Activated CD8-positive, alpha-beta memory T cell treated with anti-CD3 and anti-CD28 coated beads, Interleukin-2, amount 50 U/mL, for 4 hours (primary cell): ENCODE data around the gene MSRB1.
"Not testable (repeated sequence)": the region's sequence is repeated elsewhere in the genome, so short reads cannot be mapped to it uniquely, and the experiment has no call there.

Experiments used
- DNase-seq: peaks from one replicate; pipeline ENCODE4 v3.0.0-alpha.2; 2020

Gene MSRB1

DNA sequence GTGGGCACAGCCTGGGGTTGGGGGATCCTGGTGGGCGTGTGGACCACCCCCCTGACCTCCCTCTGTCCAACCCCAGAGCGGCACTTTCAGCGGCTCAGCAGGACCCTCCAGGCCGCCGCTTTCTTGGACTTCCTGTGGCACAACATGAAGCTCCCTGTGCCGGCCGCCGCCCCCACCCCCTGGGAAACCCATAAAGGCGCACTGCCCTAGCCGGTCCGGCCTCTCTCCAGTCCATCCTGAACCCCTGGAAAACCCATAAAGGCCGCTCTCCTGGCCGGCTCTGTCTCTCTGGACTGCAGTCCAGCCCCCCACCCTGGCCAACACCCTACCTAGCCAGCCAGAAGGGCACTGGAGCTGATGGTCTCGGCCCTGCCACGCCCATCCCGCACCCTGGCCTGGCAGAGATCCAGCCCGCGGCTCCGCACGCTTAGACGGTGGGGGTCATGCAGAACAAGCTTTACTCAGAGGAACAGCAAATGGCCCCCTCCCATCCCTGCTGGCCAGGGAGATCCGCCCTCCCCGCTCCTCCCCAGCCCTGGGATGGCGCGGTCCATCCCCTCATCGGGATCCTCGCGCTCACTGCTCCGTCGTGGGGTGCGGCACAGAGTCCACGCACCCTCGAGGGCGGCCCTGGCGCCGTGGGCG lies 35.6 kb upstream of the MSRB1 start:
- DNase-seq = no peak

DNA sequence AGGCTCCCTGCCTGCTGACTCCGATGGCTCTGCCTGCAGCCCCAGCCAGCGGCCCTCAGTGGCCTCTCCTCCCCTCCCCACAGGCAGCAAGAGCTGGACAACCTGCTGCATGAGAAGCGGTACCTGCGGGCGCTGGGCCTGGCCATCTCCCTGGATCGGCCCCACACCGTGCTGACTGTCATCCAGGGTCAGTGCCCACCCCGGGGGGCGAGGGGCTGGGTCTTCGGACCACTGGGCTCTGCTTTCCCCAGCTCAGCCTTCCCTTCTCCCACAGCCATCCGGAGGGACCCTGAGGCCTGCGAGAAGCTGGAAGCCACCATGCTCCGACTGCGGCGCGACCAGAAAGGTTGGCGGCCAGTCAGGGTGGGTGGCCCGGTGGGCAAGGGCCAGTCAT lies 34.9 kb upstream of the MSRB1 start:
- no peak for DNase-seq

DNA sequence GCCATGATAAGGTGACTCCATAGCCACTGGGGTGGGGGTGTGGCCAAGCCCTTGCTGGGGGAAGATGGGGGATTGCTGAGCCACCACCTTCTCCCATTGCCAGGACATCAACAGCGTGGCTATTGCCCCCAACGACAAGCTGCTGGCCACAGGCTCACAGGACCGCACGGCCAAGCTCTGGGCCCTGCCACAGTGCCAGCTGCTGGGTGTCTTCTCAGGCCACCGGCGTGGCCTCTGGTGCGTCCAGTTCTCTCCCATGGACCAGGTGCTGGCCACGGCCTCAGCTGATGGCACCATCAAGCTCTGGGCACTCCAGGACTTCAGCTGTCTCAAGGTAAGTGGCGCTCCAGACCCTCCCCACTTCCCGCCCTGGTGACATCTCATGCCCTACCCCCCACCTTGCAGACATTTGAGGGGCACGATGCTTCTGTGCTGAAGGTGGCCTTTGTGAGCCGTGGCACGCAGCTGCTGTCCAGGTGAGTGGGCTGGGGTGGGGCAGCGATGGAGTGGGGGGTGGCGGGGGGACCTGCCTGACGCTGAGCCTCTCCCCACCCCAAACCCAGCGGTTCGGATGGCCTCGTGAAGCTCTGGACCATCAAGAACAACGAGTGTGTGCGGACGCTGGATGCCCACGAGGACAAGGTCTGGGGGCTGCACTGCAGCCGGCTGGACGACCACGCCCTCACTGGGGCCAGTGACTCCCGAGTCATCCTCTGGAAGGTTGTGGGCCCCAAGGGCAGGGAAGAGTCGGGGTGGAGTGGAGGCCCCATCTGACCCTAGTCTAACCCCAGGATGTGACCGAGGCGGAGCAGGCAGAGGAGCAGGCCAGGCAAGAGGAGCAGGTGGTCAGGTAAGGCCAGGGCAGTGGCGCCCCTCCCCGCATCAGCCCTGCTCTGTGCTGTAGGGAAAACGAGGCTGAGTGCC lies 34.2 kb upstream of the MSRB1 start:
- DNase-seq = no peak

DNA sequence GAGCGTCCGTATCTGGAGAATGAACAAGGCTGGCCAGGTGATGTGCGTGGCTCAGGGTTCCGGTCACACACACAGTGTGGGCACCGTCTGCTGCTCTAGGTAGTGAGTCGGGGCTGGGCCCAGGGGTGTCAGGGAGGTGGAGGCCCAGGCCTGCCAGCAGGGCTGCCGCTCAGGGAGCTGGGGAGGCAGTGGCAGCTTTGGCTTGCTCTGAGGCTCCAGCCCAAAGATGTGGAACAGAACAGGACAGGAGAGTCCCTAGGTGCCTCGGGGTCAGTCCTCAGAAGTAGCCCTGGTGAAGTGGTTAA lies 33.2 kb upstream of the MSRB1 start:
- DNase-seq = no peak

DNA sequence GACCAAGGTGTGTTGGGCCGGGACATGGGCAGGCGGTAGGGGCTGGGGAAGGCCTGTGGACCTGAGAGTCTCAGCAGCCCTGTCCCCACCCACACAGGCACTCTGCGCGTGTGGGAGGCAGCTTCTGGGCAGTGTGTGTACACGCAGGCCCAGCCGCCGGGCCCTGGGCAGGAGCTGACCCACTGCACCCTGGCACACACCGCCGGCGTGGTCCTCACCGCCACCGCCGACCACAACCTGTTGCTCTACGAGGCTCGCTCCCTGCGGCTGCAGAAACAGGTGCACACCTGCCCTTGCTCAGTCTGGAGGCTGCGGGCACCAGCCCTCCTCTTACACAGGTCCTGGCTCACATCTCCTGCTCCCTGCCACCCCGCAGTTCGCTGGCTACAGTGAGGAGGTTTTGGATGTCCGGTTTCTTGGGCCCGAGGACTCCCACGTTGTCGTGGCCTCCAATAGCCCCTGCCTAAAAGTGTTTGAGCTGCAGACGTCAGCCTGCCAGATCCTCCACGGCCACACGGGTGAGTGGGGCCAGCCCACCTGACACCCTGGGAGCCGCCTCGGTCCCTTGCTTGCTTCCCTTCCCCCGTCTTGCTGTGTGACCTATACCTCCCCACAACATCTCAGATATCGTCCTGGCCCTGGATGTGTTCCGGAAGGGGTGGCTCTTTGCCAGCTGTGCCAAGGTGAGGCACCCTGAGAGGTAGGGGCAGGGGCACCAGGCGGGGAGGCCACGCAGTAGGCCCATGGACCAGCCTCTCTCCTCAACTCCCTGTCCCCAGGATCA lies 32.6 kb upstream of the MSRB1 start:
- no peak for DNase-seq

DNA sequence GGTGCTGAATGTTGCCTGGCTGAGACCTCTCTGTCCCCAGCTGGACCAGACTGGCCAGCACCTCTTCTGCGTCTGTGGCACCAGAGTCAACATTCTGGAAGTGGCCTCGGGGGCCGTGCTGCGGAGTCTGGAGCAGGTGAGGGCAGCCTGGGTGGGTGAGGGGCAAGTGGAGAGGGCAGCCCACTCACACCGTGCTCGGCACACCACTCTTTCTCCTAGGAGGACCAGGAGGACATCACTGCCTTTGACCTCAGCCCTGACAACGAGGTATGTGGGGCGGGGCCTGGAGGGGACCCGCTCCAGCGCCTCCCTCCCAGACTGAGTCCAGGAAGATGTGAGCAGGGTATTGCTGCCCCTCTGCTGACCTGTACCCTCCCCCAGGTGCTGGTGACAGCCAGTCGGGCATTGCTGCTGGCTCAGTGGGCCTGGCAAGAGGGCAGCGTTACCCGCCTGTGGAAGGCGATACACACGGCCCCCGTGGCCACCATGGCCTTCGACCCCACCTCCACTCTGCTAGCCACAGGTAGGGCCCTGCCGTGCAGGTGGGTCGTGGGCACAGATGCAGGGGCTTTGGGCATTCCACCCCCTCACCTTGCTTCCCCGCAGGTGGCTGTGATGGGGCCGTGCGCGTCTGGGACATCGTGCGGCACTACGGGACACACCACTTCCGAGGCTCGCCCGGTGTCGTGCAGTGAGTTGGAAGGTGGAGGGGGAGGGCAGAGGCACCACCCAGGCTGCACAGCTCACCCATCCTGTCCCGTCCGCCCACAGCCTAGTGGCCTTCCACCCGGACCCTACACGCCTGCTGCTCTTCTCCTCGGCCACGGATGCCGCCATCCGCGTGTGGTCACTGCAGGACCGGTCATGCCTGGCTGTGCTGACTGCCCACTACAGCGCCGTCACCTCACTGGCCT lies 31.4 kb upstream of the MSRB1 start:
- peak; percentile 13 for DNase-seq

DNA sequence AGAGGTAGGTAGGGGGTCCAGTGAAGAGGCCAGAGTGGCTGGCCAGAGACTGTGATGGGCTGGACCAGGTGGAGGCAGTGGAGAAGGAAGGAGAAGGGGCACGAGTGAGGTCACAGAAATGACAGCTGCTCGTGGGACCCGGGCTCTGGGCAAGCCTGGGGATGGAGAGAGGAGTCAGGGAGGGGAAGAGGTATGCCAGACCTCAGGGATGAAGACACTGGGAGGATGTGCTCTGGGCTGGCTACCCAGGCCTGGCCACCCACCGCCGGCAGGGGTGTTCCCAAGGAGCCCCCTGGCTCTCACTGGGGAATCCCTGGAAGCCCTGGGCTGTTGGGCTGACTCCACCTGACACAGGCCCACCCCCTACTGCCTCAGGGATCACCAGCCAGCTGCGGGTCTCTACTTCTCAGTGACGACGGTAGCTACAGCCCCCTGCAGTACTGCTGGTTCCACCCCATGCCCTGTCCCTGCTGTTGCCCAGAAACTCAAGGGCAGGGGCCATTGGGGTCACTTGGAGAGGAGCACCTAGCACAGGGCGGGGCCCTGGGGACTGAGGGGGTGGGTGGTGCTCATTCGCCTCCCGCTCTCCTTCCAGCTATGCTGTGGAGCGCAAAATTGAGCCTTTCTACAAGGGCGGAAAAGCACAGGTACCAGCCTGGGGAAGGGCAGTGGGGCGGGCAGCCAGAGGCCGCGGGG lies 30.6 kb upstream of the MSRB1 start:
- DNase-seq = peak; percentile 16

DNA sequence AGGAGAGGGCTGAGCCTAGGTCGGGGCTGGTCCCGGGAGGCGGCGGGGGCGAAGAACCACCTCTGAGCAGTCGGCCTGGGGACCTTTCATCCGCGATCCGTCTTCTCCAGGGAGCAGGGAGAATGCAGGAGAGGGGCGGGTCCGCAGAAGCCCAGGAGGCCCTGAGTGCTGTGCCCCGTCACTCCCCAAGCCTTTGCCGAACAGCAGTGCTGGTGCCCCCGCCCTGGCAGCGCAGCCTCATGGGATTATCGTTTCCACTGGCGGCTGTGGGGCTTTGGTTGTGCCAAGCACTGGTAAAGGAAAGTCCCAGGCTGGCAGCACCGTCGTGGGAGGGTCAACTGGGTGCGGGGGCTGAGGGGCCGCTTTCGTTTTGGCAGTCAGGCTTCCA lies 29.5 kb upstream of the MSRB1 start:
- no peak for DNase-seq

DNA sequence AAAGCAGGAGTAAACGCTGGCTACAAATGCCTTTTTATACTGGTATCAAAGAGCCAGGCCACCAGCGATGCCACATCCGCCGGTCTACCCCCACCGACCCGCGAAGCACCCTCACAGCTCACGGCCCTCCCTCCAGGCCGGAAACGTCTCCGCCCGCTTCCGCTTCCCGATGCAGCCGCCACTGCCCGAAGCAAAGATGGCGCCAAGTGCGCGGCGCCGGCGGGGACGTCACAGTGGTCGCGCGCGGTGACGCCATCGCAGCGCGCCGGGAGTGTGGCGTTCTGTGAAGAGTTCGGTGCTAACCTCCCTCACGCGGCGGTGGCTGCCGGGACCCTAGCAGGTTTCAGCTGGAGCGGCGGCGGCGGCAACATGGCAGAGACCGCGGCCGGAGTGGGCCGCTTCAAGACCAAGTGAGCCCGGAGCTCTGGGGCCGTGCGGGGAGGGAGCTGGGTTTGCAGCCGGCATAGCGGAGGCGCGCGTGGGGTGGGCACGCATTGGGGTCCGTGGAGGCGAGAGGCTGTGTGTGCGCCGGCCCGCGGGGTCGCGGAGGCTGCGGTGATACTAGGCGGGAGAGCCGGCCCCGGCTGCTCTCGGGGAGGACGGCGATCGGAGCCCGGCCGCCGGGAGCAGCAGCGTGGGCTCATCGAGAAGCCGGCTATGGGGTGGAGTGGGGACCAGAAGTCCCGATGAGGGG lies 28.9 kb upstream of the MSRB1 start, which contains the start of gene TBL3:
TBL3 (plus strand) TSS at position 258 of the 694 bp plus-strand sequence; CDS start at position 370, 112 bp downstream.
- peak; percentile 96 for DNase-seq

DNA sequence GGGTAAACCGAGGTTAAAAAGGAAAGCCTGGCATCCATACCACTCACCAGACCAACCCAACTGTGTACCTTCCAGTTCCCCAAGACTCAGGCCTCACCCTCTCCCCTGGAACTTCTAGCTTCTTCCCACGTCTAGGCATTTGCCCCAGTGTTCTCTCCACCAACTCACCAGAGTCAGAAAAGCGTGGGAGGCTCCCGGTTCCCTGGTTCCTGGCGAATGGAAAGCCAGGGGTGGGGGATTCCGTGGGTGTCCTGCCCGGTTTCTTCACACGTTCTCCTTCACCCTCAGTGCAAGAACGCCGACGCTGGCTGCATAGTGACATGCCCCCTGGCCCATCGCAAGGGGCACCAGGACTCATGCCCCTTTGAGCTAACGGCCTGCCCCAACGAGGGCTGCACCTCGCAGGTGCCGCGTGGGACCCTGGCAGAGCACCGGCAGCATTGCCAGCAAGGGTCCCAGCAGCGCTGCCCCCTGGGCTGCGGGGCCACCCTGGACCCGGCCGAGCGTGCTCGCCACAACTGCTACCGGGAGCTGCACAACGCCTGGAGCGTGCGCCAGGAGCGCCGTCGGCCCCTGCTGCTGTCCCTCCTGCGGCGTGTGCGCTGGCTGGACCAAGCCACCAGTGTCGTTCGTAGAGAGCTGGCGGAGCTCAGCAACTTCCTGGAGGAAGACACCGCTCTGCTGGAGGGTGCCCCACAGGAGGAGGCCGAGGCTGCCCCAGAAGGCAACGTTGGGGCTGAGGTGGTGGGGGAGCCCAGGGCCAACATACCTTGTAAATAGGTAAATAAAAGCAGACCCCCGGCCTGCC lies 25.4 kb upstream of the MSRB1 start:
- no peak for DNase-seq

DNA sequence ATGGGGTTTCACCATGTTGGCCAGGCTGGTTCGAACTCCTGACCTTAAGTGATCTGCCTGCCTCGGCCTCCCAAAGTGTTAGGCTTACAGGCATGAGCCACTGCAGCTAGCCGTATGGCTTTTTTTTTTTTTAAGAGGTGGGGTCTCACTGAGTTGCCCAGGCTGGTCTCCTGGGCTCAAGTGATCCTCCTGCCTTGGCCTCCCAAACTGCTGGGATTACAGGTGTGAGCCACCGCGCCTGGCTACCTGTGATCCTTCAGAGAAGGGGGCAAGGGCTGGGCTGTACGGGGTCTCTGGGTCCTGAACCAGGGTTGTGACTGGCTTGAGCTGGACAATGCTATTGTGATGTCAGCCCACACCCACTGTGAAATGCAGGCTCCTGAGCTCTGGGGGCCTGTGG lies 23.5 kb upstream of the MSRB1 start, which contains the start of gene RNF151:
RNF151 (plus strand) TSS at position 397 of the 400 bp plus-strand sequence. CDS start 26 bp downstream, outside the sequence.
- no peak for DNase-seq

DNA sequence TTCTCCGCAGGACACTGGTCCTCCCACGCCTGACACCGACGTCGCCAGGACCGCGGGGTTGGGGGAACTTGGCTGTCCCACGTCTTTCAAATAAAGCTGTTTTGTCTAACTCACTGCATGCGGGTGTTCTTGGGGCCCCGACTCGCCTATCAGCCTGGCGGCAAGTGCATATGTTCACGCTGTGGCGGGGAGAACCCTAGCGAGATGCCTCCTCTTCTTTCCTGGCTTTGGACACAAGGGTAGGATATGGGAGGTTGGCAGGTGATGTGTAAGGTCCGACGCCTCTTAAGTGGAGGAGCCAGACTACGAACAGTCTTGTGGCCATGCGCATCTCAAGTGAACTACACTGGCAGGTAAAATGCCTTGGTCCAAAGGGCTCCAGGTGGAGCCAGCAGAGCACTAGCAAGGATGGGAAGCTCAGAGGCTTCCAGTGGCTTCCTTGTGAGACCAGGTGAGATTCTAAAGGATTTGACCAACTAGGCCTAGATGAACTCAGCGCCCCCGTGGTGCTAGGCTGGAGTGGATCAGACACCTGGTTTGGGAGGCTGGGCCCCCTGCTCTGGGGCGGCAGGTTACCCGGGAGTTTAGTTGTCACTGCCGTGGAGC lies 22.5 kb upstream of the MSRB1 start:
- no peak for DNase-seq

DNA sequence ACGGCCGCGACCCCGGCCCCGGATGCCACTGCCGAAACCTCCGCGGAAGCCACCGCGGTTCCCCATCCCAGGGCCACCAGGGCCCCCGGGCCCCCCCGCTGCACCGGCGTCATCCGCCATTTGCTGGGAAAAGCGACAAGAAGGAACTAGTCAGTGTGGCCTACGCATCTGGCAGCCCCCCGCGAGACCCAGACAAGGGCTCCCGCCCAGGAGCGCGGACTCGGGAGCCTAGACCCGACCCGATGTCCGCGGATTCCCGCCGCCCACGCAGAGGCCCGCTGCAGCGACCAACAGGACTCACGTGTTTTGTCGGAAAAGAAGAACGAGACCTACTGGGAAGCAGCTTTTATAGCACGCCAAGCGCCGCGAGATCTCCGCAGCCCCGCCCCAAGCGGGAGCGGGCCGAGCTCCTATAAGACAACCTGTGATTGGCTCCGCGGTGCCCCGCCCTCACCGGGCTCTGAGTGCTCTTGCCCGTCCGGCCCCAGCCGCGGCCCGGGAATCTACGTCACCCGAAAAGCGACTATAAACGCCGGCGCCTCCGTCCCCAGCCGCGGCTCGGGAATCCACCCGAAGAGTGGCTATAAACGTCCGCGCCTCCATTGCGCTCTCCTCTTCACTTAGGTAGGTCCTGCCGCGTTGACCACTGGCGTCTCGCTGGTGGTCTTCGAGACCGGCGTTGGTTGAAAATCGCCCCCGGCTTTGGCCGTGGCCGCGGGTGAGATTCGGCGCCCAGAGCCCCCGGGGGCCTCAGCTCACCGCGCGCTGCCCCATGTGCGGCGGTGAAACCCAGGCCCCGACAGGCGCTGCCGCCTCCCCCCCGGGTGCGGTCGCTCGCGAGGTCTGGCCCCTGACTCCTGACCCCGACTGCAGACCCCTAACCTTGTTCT lies 21.8 kb upstream of the MSRB1 start, which contains the start of gene RPS2:
RPS2 (minus strand) TSS at position 321 of the 890 bp plus-strand sequence; CDS start at position 120, 201 bp downstream.
- peak; percentile 99 for DNase-seq

DNA sequence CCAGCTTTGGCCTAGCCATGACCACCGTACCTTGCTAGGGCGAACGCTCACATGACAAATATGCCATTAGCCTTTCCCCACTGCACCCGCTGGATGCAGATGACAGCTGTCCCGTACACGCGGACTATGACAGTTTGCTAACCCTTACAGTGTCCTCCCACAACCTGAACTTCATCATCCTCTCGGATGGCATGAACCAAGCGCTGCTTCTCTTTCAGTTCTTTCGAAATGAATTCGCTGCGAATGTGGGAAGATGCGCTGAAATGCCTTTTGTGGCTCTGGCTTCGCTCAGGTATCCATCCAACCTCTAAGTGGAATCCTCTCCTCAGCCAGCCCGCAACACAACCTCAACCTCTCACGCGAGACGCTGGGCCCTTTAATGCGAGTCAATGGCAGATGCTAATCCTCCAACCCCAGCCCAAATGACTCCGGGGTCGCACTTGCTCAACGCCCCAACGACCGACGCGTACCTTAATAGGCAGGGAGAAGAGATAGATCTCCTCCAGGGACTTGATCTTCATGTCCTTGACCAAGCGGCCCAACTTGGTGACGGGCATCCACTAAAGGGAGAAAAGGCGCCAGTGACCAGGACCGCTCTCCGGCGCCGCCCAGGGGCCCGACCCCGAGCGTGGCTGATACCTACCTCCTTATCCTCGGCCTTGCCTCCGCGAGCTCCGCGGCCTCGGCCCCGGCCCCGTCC lies 21.0 kb upstream of the MSRB1 start:
- no peak for DNase-seq

DNA sequence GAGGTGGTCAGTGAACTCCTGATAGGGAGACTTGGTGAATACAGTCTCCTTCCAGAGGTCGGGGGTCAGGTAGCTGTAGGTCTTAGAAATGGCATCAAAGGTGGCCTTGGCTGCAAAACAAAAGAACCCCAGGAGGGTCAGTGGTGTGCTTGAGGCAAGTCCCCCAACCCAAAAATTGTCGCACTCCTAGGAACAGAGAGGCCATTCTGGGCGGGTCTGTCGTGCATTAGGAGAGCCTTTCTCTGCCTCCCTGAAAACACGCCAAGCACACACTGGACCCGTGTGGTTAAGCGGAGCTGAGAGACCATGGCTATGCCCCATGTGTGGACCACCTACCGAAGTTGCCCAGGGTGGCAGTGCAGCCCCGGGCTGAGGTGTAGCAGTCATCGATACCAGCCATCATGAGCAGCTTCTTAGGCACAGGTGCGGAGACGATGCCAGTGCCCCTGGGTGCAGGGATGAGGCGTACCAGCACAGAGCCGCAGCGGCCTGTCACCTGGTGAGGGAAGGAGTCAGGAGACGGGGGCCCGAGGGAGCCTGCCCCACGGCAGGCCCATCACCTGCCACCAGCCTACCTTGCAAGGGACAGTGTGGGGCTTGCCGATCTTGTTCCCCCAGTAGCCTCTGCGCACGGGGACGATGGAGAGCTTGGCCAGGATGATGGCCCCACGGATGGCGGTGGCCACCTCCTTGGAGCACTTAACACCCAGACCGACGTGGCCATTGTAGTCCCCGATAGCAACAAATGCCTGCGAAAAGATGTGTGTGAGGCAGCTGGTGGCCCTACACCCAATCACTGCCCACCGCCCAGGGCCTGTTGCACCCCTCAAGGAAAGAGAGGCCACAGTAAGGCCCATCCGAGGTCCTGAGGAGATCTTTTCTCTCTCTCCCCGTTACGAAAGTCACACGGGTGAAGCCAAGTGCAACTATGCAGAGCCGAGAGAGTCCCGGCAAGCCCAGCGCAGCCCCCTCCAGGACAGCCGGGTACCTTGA lies 19.5 kb upstream of the MSRB1 start:
- not testable (repeated sequence) for DNase-seq

DNA sequence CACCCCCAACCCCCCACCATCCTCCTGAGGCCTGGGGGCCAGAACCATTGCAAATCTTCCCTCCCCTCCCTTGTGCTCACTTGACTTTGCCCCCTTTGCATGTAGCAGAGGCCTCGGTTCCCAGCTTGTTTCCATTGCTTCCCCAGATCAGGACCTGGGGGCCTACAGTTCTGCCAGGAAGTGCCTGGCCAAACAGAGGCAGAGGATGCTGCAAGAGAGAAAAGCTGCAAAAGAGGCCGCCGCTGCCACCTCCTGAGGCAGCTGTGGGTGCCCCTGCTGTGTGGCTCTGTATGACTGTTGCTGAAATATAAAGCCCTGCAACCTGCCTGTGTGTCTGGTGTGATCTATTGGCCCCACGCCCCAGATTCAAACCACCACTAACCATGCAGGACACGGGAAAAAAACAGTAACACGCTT lies 18.7 kb upstream of the MSRB1 start:
- no peak for DNase-seq
